AG04450 (cell line): Measurements from ENCODE around the gene ZNF827. TPM values are rescaled to one million over a fixed set of nuclear protein-coding genes. Genes with fewer than 3 reads are reported as not detected.
A peak's percentile ranks its signal among the peaks of the same experiment; 100 is the strongest.

Experiments
- CTCF ChIA-PET: fragments of 300-600, 350-600 bp; formaldehyde crosslinking; extraction: SDS; loops from one replicate; lab custom pipeline; 2022; ENCODE audit warnings: antibody characterized with exemption, inconsistent platforms; lab: Charles Lee
- POLR2A ChIA-PET: fragments of 350-600 bp; formaldehyde crosslinking; extraction: SDS; loops from one replicate; lab custom pipeline; 2021; ENCODE audit warnings: antibody characterized with exemption, inconsistent platforms; lab: Yijun Ruan, JAX
- DNase-seq: peaks from one replicate; pipeline ENCODE4 v3.0.0-alpha.2; 2011; ENCODE audit warnings: low read depth, low spot score
- H3K27ac ChIP-seq: one replicate; pipeline ENCODE4 v1.5.1; 2012; ENCODE audit warnings: low read depth, low read length, control low read depth
- H3K27me3 ChIP-seq: one replicate; pipeline ENCODE4 v1.6.0; 2012; ENCODE audit warnings: low read length; ENCODE audit not compliant: control insufficient read depth, insufficient read depth
- H3K4me3 ChIP-seq: 2 replicates; pipeline ENCODE4 v1.5.1; 2011; ENCODE audit warnings: mild to moderate bottlenecking, low read depth, low read length, control low read depth
- H3K9me3 ChIP-seq: 2 replicates; pipeline ENCODE4 v1.5.1; 2012; ENCODE audit warnings: low read length; ENCODE audit not compliant: control insufficient read depth, insufficient read depth
- CTCF ChIP-seq: IDR thresholded peaks from 2 replicates; pipeline ENCODE4 v1.5.1; 2011; ENCODE audit warnings: low read depth, low read length, control low read depth, inconsistent platforms
- polyA plus RNA-seq: library from polyadenylated mRNA; depleted of rRNA; stranded (reverse); fragments of >200 nt; gene quantifications from 2 replicates; pipeline ENCODE4 v1.2.3, GENCODE V29; 2011

ZNF827 gene
- polyA plus RNA-seq, 1 experiment, result 9.8 TPM

- no peak overlapping the region for H3K27ac ChIP-seq
- CTCF ChIA-PET, result interaction anchor here (0.6 to 2.2 kb wide), 10 partner anchors 10 to 252 kb away, joined by 3 to 11 read pairs (median 3); partner anchors contain the start of genes MMAA and ZNF827
Observed at GRCh38 chr4:145868637-145869409, 69.8 kb downstream of the ZNF827 start.

GRCh38 chr4:145867406-145867805, 71.2 kb downstream of the ZNF827 start:
- ChIA-PET CTCF (no interaction called here), POLR2A (interaction anchor here (1.1 kb wide), 1 partner anchor 71 kb away, joined by 3 read pairs; the partner anchor contains the start of gene ZNF827)
- no peaks in the 10 kb centered on the region for H3K27me3 ChIP-seq
- H3K4me3 ChIP-seq, result no peak overlapping the region
- H3K27ac ChIP-seq, result no peak overlapping the region
- no peak for DNase-seq
- H3K9me3 ChIP-seq, result no peaks in the 10 kb centered on the region
- no peak for TF ChIP-seq CTCF

More at GRCh38 chr4:145868637-145869409, 69.8 kb downstream of the ZNF827 start:
- DNase-seq, result no peak
- POLR2A ChIA-PET, result no interaction called here
- Histone ChIP-seq H3K9me3 (no peaks in the 10 kb centered on the region), H3K4me3 (no peak overlapping the region), H3K27me3 (no peaks in the 10 kb centered on the region)
- peak; percentile 29 for TF ChIP-seq CTCF

DNA sequence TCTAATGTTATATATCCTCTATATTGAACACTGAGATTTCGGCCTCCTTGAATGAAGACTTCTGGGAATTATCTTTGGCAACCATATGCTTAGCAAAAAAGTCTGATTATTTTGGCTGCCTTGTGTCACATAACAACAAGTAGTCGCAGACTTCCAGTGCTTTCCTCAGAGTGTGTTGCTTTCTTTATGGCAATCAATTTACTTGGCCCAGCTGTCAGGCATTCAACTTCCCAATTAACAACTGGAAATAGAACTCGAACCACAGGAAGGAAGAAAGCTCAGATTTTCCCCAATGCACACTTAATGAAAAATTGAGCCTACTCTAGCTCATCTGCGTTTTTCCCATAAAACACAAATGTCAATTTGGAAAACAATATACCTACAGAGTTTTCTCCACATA, 71.6 kb downstream of the ZNF827 start:
- CTCF ChIA-PET, result interaction anchor here (1.5 kb wide), 1 partner anchor 27 kb away, joined by 5 read pairs; no protein-coding TSS in a partner anchor
- Histone ChIP-seq H3K27me3 (no peaks in the 10 kb centered on the region), H3K4me3 (no peak overlapping the region), H3K27ac (no peak overlapping the region), H3K9me3 (no peaks in the 10 kb centered on the region)
- no peak for TF ChIP-seq CTCF
- POLR2A ChIA-PET, result interaction anchor here (1.1 kb wide), 1 partner anchor 72 kb away, joined by 3 read pairs; the partner anchor contains the start of gene ZNF827
- DNase-seq, result no peak

- Histone ChIP-seq H3K27ac (no peak overlapping the region), H3K4me3 (no peak overlapping the region), H3K9me3 (no peaks in the 10 kb centered on the region), H3K27me3 (no peaks in the 10 kb centered on the region)
- POLR2A ChIA-PET, result no interaction called here
- DNase-seq, result no peak
- TF ChIP-seq CTCF, result no peak
- CTCF ChIA-PET, result interaction anchor here (0.9 to 1.5 kb wide), 2 partner anchors 26 to 246 kb away, joined by 3 to 5 read pairs; no protein-coding TSS in a partner anchor
Observed at GRCh38 chr4:145865274-145865941, 73.2 kb downstream of the ZNF827 start.
